NCI-H1694 (cell line): Measurements from ENCODE around the gene CEP55.
"Not testable (repeated sequence)": the region's sequence is repeated elsewhere in the genome, so short reads cannot be mapped to it uniquely, and the experiment has no call there.

Experiments
- DNase-seq: peaks from one replicate; lab custom pipeline; 2025; lab: John Stamatoyannopoulos, UW

Gene CEP55

GRCh38 chr10:93496322-93497041, at the start of gene CEP55:
TSS of gene CEP55 (plus strand) at chr10:93496612. CDS start at chr10:93500052, 3,440 bp downstream.
- DNase-seq, result peak; percentile 82

- no peak for DNase-seq
Measured at GRCh38 chr10:93447019-93447418, 49.4 kb upstream of the CEP55 start.

- DNase-seq, result no peak
Measured at GRCh38 chr10:93447970-93448369, 48.4 kb upstream of the CEP55 start.

GRCh38 chr10:93451244-93451947, 45.0 kb upstream of the CEP55 start:
- DNase-seq, result no peak

- no peak for DNase-seq
Measured at GRCh38 chr10:93452143-93452542, 44.3 kb upstream of the CEP55 start.

GRCh38 chr10:93454146-93454545, 42.3 kb upstream of the CEP55 start:
- no peak for DNase-seq

GRCh38 chr10:93454736-93455135, 41.7 kb upstream of the CEP55 start:
- no peak for DNase-seq

GRCh38 chr10:93456480-93456879, 39.9 kb upstream of the CEP55 start:
- DNase-seq, result no peak

GRCh38 chr10:93457511-93457910, 38.9 kb upstream of the CEP55 start:
- DNase-seq, result no peak

GRCh38 chr10:93458821-93459257, 37.6 kb upstream of the CEP55 start:
- no peak for DNase-seq

GRCh38 chr10:93459466-93459865, 36.9 kb upstream of the CEP55 start:
- no peak for DNase-seq

- DNase-seq, result no peak
Measured at GRCh38 chr10:93461109-93461806, 35.2 kb upstream of the CEP55 start.

- DNase-seq, result no peak
Measured at GRCh38 chr10:93461807-93462178, 34.6 kb upstream of the CEP55 start.

- DNase-seq, result no peak
Measured at GRCh38 chr10:93462371-93462770, 34.0 kb upstream of the CEP55 start.

- DNase-seq, result no peak
Measured at GRCh38 chr10:93462881-93463280, 33.5 kb upstream of the CEP55 start.

- DNase-seq, result no peak
Measured at GRCh38 chr10:93463723-93464476, 32.5 kb upstream of the CEP55 start.

- DNase-seq, result no peak
Measured at GRCh38 chr10:93464776-93465388, 31.5 kb upstream of the CEP55 start.

GRCh38 chr10:93465806-93466675, 30.4 kb upstream of the CEP55 start:
- DNase-seq, result peak; percentile 81

GRCh38 chr10:93467635-93468034, 28.8 kb upstream of the CEP55 start:
- not testable (repeated sequence) for DNase-seq

- DNase-seq, result no peak
Measured at GRCh38 chr10:93468461-93469213, 27.8 kb upstream of the CEP55 start.
